ENCODE data around the gene ACTRT2.

Gene ACTRT2

GRCh38 chr1:3069491-3070308 is 48.4 kb downstream of the ACTRT2 start:
- no peak for DNase-seq (ENCODE audit: low read depth)

GRCh38 chr1:3070309-3070643 is 49.0 kb downstream of the ACTRT2 start:
- DNase-seq (ENCODE audit: low read depth): no peak

- no peak for DNase-seq (ENCODE audit: low read depth)
These were observed 49.6 kb downstream of the ACTRT2 start for GRCh38 chr1:3070644-3071564.

GRCh38 chr1:3071565-3072390 is 50.5 kb downstream of the ACTRT2 start:
- DNase-seq (ENCODE audit: low read depth): no peak
